HAP-1 (cell line): ENCODE data around the gene CCNL1.
"Not testable (repeated sequence)": the region's sequence is repeated elsewhere in the genome, so short reads cannot be mapped to it uniquely, and the experiment has no call there.

ENCODE experiments used
- DNase-seq, 2 experiments: peaks; one replicate each; pipeline ENCODE4 v3.0.0-alpha.2; 2016 to 2020; ENCODE audit warnings: low spot score in 2 of 2
- H3K27me3 ChIP-seq: fragments of 250-450 bp; sonication (Bioruptor Pico); 2 replicates; pipeline ENCODE4 v1.5.1; 2020; ENCODE audit warnings: low read depth, mild to moderate bottlenecking, moderate library complexity
- H3K36me3 ChIP-seq: fragments of 250-450 bp; sonication (Bioruptor Pico); replicated peaks from 2 replicates; pipeline ENCODE4 v1.5.1; 2020; ENCODE audit warnings: mild to moderate bottlenecking
- H3K4me1 ChIP-seq: fragments of 250-450 bp; sonication (Bioruptor Pico); 2 replicates; pipeline ENCODE4 v1.5.1; 2020; ENCODE audit warnings: mild to moderate bottlenecking
- H3K4me3 ChIP-seq: fragments of 250-450 bp; sonication (Bioruptor Pico); 2 replicates; pipeline ENCODE4 v1.5.1; 2020; ENCODE audit warnings: mild to moderate bottlenecking, moderate library complexity
- H3K9me3 ChIP-seq: fragments of 250-450 bp; sonication (Bioruptor Pico); 2 replicates; pipeline ENCODE4 v1.5.1; 2020; ENCODE audit warnings: mild to moderate bottlenecking, moderate library complexity
- in situ Hi-C: fragments of 300-500 bp; cut with MboI; formaldehyde crosslinking; loops from 3 replicates; pipeline ENCODE4 v1.14.3; 2020; ENCODE audit warnings: low sequenced_read_pairs, inconsistent platforms, mixed read lengths

Gene CCNL1

DNA sequence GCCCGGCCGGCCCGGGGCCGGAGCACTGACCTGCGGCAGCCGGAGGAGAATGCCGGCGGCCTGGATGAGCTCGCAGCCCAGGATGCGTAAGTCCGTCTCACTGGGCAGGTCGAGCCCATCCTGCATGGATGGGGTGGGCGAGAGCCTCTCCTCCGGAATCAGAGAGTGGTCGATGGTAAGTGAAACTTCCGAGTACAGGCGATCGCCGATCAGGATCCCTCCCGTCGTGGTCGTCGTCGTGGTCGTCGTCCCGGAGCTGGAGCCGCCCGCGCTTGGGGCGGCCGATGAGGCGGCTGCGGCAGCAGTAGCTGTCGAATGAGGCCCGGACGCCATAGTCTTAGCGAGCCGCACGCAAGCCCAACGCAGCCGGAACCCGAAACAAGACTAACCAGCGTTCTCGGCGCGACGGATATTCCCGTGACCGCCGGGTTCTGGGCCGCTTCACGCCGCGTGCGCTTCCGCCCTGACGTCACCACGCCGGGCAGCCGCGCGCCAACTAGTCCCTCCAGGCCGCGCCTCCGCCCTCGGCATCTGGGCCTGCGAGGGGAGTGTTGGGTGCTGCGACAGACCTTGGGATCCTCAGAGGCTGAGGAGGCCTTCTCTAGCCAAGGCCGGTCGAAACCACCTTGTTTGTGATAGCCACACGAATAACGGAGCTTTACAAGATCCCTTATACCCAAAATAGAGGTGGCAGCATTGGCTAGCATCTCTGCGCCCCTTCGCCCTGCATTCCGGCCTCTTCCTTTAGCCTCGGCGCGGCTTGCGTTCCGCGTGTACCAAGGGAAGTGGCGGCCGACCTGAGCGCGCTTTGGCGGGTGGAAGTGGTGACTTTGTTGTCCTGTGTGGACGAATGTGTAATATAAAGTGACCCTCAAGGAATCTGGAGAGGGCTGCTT lies at the start of gene CCNL1:
Gene CCNL1 (minus strand): TSS at position 386 of the 896 bp plus-strand sequence. CDS start 53 bp downstream, at position 333.
- DNase-seq, result peak; percentile 87 to 95
- Histone ChIP-seq H3K36me3 (peaks cover 46% of the 10 kb centered on the region), H3K27me3 (no peaks in the 10 kb centered on the region), H3K9me3 (no peaks in the 10 kb centered on the region), H3K4me1 (peaks cover 34% of the 10 kb centered on the region), H3K4me3 (peak within 1 kb of the TSS; percentile 95)
- in situ Hi-C loops, result no loop called here

GRCh38 chr3:157204880-157205279 lies 44.9 kb upstream of the CCNL1 start:
- in situ Hi-C loops, result loop anchor here (10.0 kb wide), 1 partner anchor 290 kb away; no protein-coding TSS in a partner anchor
- H3K4me3 ChIP-seq, result no peak overlapping the region
- no peaks in the 10 kb centered on the region for H3K36me3 ChIP-seq
- DNase-seq, result no peak
- peaks cover 3% of the 10 kb centered on the region; the same call in 1 of the 2 replicates for H3K4me1 ChIP-seq
- peaks cover 3% of the 10 kb centered on the region; the same call in 1 of the 2 replicates for H3K27me3 ChIP-seq
- no peaks in the 10 kb centered on the region for H3K9me3 ChIP-seq

DNA sequence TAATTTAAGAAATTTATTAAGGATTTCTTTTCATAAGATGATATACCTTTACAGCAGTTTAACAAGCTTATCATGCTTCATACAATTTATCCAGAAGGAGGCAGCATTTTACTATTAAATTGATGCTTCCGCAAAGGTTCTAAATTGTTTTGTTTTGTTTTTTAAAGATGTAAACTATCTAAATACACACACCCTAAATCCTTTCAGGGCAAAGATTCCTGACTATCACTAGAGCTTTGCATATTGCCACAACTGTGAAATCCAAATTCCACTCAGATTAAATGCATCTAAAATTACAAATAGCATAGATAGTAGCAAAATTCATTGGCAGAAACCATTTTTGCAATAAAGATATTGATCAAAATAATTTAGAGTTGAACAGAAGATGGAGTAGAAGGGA lies 44.5 kb upstream of the CCNL1 start:
- peaks cover 3% of the 10 kb centered on the region; the same call in 1 of the 2 replicates for H3K27me3 ChIP-seq
- DNase-seq, result peak in 1 of 2 experiments; percentile 45
- no peaks in the 10 kb centered on the region for H3K36me3 ChIP-seq
- in situ Hi-C loops, result loop anchor here (10.0 kb wide), 1 partner anchor 290 kb away; no protein-coding TSS in a partner anchor
- no peaks in the 10 kb centered on the region for H3K9me3 ChIP-seq
- H3K4me1 ChIP-seq, result peaks cover 3% of the 10 kb centered on the region; the same call in 1 of the 2 replicates
- no peak overlapping the region for H3K4me3 ChIP-seq

GRCh38 chr3:157201648-157202278 lies 41.8 kb upstream of the CCNL1 start:
- DNase-seq, result peak in 1 of 2 experiments; percentile 69
- Histone ChIP-seq H3K36me3 (no peaks in the 10 kb centered on the region), H3K9me3 (no peaks in the 10 kb centered on the region), H3K4me1 (peaks cover 3% of the 10 kb centered on the region; the same call in 1 of the 2 replicates), H3K4me3 (no peak overlapping the region), H3K27me3 (peaks cover 3% of the 10 kb centered on the region; the same call in 1 of the 2 replicates)
- in situ Hi-C loops, result loop anchor here (10.0 kb wide), 1 partner anchor 293 kb away; no protein-coding TSS in a partner anchor

GRCh38 chr3:157199841-157200240 lies 39.9 kb upstream of the CCNL1 start:
- no peak overlapping the region for H3K4me3 ChIP-seq
- H3K36me3 ChIP-seq, result no peaks in the 10 kb centered on the region
- no peak for DNase-seq
- peaks cover 3% of the 10 kb centered on the region; the same call in 1 of the 2 replicates for H3K4me1 ChIP-seq
- peaks cover 7% of the 10 kb centered on the region; the same call in 1 of the 2 replicates for H3K27me3 ChIP-seq
- H3K9me3 ChIP-seq, result 0 out of 2 replicates have a peak, but pooled peaks cover 3% of the 10 kb centered on the region
- in situ Hi-C loops, result loop anchor here (10.0 kb wide), 1 partner anchor 295 kb away; no protein-coding TSS in a partner anchor

DNA sequence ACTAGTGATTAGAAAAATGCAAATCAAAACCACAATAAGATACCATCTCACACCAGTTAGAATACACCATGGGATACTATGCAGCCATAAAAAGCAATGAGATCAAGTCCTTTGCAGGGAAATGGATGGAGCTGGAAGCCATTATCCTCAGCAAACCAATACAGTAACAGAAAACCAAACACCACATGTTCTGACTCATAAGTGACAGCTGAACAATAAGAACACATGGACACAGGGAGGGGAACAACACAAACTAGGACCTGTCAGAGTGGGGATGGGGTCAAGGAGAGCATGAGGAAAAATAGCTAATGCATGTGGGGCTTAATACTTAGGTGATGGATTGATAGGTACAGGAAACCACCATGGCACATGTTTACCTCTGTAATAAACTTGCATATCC lies 36.0 kb upstream of the CCNL1 start:
- H3K4me1 ChIP-seq, result no peaks in the 10 kb centered on the region
- no peak for DNase-seq
- no peak overlapping the region for H3K4me3 ChIP-seq
- in situ Hi-C loops, result no loop called here
- no peaks in the 10 kb centered on the region for H3K36me3 ChIP-seq
- H3K27me3 ChIP-seq, result peaks cover 9% of the 10 kb centered on the region; the same call in 1 of the 2 replicates
- H3K9me3 ChIP-seq, result peaks cover 11% of the 10 kb centered on the region; the same call in 1 of the 2 replicates

- H3K36me3 ChIP-seq, DNase-seq, H3K27me3 ChIP-seq, in situ Hi-C loops, H3K4me1 ChIP-seq, H3K4me3 ChIP-seq: not testable (repeated sequence)
- H3K9me3 ChIP-seq, result peaks cover 22% of the 10 kb centered on the region
Observed at GRCh38 chr3:157191149-157191548, 31.2 kb upstream of the CCNL1 start.

GRCh38 chr3:157190380-157190872 lies 30.5 kb upstream of the CCNL1 start:
- Histone ChIP-seq H3K9me3 (peaks cover 19% of the 10 kb centered on the region), H3K27me3 (0 out of 2 replicates have a peak, but pooled peaks cover 5% of the 10 kb centered on the region), H3K4me1 (peaks cover 7% of the 10 kb centered on the region), H3K36me3 (no peaks in the 10 kb centered on the region), H3K4me3 (no peak overlapping the region)
- in situ Hi-C loops, result no loop called here
- DNase-seq, result peak; percentile 41 to 63

GRCh38 chr3:157188391-157188790 lies 28.4 kb upstream of the CCNL1 start:
- no peak overlapping the region for H3K4me3 ChIP-seq
- in situ Hi-C loops, result no loop called here
- H3K27me3 ChIP-seq, result no peaks in the 10 kb centered on the region
- no peak for DNase-seq
- H3K9me3 ChIP-seq, result peaks cover 19% of the 10 kb centered on the region
- H3K4me1 ChIP-seq, result peaks cover 7% of the 10 kb centered on the region
- H3K36me3 ChIP-seq, result no peaks in the 10 kb centered on the region

DNA sequence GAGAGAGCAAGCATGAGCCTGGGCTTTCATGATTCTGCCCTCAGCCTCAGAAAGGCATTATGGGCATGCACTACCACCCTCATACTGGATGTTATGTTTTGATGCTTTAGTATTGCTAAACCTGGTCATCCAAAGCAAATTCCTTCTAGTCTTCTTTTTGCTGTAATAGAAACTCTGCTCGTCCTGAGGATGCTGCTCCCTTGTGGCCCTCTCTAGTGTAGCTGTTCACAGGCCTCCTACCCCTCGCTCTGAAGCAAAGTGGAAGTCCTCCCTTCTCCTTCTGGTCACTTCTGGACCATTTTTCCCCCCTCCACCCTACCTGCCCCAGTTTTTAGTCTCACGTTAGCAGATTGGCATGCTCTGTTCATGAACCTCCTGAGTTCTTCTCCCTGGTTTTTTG lies 22.9 kb upstream of the CCNL1 start:
- Histone ChIP-seq H3K36me3 (no peaks in the 10 kb centered on the region), H3K9me3 (0 out of 2 replicates have a peak, but pooled peaks cover 1% of the 10 kb centered on the region), H3K4me1 (no peaks in the 10 kb centered on the region), H3K27me3 (no peaks in the 10 kb centered on the region), H3K4me3 (no peak overlapping the region)
- no peak for DNase-seq
- in situ Hi-C loops, result no loop called here

DNA sequence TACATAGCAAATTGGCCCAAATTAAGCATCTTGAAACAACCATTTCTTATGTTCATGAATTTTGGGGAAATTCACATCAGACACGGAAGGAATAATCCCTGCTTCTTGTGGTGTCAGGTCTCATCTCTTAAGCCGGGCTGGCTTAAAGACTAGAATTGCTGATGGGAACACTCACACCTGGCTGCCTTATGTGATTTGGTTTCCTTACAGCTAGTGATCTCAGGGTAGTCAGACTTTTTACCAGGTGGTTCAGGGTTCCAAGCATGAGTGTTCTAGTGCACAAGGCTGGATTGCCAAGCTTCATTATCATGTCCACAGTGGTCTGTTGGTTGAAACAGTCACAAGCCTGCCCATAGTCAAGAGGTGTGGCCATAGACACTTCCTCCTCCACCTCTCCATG lies 20.3 kb upstream of the CCNL1 start:
- peaks cover 3% of the 10 kb centered on the region for H3K36me3 ChIP-seq
- in situ Hi-C loops, result no loop called here
- no peak overlapping the region for H3K4me3 ChIP-seq
- H3K27me3 ChIP-seq, result 0 out of 2 replicates have a peak, but pooled peaks cover 1% of the 10 kb centered on the region
- H3K9me3 ChIP-seq, result peaks cover 2% of the 10 kb centered on the region; the same call in 1 of the 2 replicates
- DNase-seq, result no peak
- peaks cover 8% of the 10 kb centered on the region; the same call in 1 of the 2 replicates for H3K4me1 ChIP-seq

DNA sequence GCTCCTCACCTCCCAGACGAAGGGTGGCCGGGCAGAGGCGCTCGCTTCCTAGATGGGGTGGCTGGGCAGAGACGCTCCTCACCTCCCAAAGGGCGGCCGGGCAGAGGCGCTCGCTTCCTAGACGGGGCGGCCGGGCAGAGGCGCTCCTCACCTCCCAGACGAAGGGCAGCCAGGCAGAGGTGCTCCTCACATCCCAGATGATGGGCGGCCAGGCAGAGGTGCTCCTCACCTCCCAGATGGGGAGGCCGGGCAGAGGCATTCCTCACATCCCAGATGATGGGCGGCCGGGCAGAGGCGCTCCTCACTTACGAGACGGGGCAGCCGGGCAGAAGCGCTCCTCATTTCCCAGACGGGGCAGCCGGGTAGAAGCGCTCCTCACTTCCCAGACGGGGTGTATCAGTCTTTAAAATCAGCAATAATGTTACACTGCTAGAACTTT lies 19.4 kb upstream of the CCNL1 start:
- Histone ChIP-seq H3K4me3 (no peak overlapping the region), H3K4me1 (peaks cover 10% of the 10 kb centered on the region), H3K9me3 (peaks cover 3% of the 10 kb centered on the region; the same call in 1 of the 2 replicates), H3K27me3 (0 out of 2 replicates have a peak, but pooled peaks cover 2% of the 10 kb centered on the region), H3K36me3 (peaks cover 4% of the 10 kb centered on the region)
- DNase-seq, result no peak
- in situ Hi-C loops, result no loop called here
